ENCODE results near the gene SCARB1. TPM values are rescaled to one million over a fixed set of nuclear protein-coding genes. Genes with fewer than 3 reads are reported as not detected.

SCARB1 gene
- total and polyA plus RNA-seq, 2 of the 13 experiments (the other 11 are each of a cell fraction or from before 2014, with no cell fraction given): 63.4 to 160 TPM

GRCh38 chr12:124737772-124738635, 125.7 kb downstream of the SCARB1 start:
- Histone ChIP-seq H3K4me1 (ENCODE audit: insufficient read depth, low read length) (peaks cover 83% of the 10 kb centered on the region), H3K27ac (ENCODE audit: extremely low read length, insufficient read depth, low read length) (no peak overlapping the region), H3K4me3 (replicated peaks in 1 of 3; ENCODE audit: insufficient read depth in 1 of 3, low read depth in 2 of 3, low read length in 3 of 3) (no peak overlapping the region), H4K20me1 (ENCODE audit: insufficient read depth, low read length) (no peaks in the 10 kb centered on the region), H3K9ac (ENCODE audit: insufficient read depth, low read depth, low read length) (no peak overlapping the region), H3K4me2 (ENCODE audit: low read depth, low read length) (peak overlapping the region; percentile 72), H3K27me3 (ENCODE audit: control insufficient read depth in 1 of 2, insufficient read depth in 2 of 2, low read length in 2 of 2) (no peaks in the 10 kb centered on the region), H3K36me3 (replicated peaks in 1 of 2; ENCODE audit: control insufficient read depth in 1 of 2, insufficient read depth in 2 of 2, low read length in 2 of 2) (no peaks in the 10 kb centered on the region), H3K79me2 (ENCODE audit: insufficient read depth, low read length) (no peaks in the 10 kb centered on the region), H3K9me3 (ENCODE audit: low read length) (peaks cover 5% of the 10 kb centered on the region; the same call in 1 of the 2 replicates), H2AFZ (ENCODE audit: low read length) (no peak overlapping the region)
- ChIA-PET CTCF (ENCODE audit: low intra/inter-chr PET ratio, low total read pairs) (no interaction called here), POLR2A (no interaction called here)
- no TSS peak for BruUV-seq (replicated peaks)
- no peak for ATAC-seq
- no peak for DNase-seq (ENCODE audit: low spot score)
- 84% methylated on average over 13 of the region's 15 CpGs for WGBS (ENCODE audit: low lambda C conversion rate)
- FAIRE-seq: peak; percentile 15
- intact Hi-C loops (cut with micrococcal nuclease; ENCODE audit: unreplicated experiment): loop anchor here (10.0 kb wide), 1 partner anchor 173 kb away; the partner anchor contains the start of gene NCOR2
- in situ Hi-C loops (cut with HindIII; ENCODE audit: extremely low pct_ligation_motif_present, low pct_unique_long_range_greater_than_20kb): no loop called here
- TF ChIP-seq ZMYM3 (CRISPR knock-in tag; IDR thresholded peaks at IDR 0.05): 0 out of 2 replicates have a peak, but pooled peaks have one; percentile 30
- no peak for TF ChIP-seq FOXA1 (IDR thresholded peaks at IDR 0.05)
- peak; percentile 38; the same call in 1 of the 2 replicates for TF ChIP-seq FOXA1 (CRISPR knock-in tag; IDR thresholded peaks at IDR 0.05)
- no peak for TF ChIP-seq CREB3 (CRISPR knock-in tag; IDR thresholded peaks at IDR 0.05)
- no peak for TF ChIP-seq BRF2 (CRISPR knock-in tag; IDR thresholded peaks at IDR 0.05)
- TF ChIP-seq ZNF883 (CRISPR knock-in tag; IDR thresholded peaks at IDR 0.05; ENCODE audit: not compliant biosample characterization): no peak
- peak; percentile 19; the same call in 1 of the 2 replicates for TF ChIP-seq ETV5 (CRISPR knock-in tag; IDR thresholded peaks at IDR 0.05; ENCODE audit: borderline replicate concordance)
- TF ChIP-seq FOSL2 (CRISPR knock-in tag; IDR thresholded peaks at IDR 0.05): peak; percentile 38
- 0 out of 2 replicates have a peak, but pooled peaks have one; percentile 3 for TF ChIP-seq UBTF (CRISPR knock-in tag; IDR thresholded peaks at IDR 0.05)
- TF ChIP-seq MXD4 (CRISPR knock-in tag; IDR thresholded peaks at IDR 0.05): no peak
- TF ChIP-seq RXRA (CRISPR knock-in tag; IDR thresholded peaks at IDR 0.05): 0 out of 2 replicates have a peak, but pooled peaks have one; percentile 24
- TF ChIP-seq ZNF768 (CRISPR knock-in tag; IDR thresholded peaks at IDR 0.05): peak; percentile 90
- no peak for TF ChIP-seq GZF1 (CRISPR knock-in tag; IDR thresholded peaks at IDR 0.05)
- peak; percentile 81 for TF ChIP-seq KDM1A (CRISPR knock-in tag; IDR thresholded peaks at IDR 0.05)
- TF ChIP-seq HOXD1 (CRISPR knock-in tag; IDR thresholded peaks at IDR 0.05): no peak
- peak; percentile 36; the same call in 1 of the 2 replicates for TF ChIP-seq HDAC2 (CRISPR knock-in tag; IDR thresholded peaks at IDR 0.05)
- peak; percentile 94 for TF ChIP-seq ZNF629 (CRISPR knock-in tag; conservative IDR thresholded peaks at IDR 0.05)
- TF ChIP-seq ADNP (CRISPR knock-in tag; IDR thresholded peaks at IDR 0.05): peak; percentile 65; the same call in 1 of the 2 replicates
- no peak for TF ChIP-seq ZNF770 (CRISPR knock-in tag; IDR thresholded peaks at IDR 0.05)
